HPDE6-E6E7 (cell line): ENCODE measurements around the gene SYPL1.

ENCODE experiments used
- DNase-seq: peaks from one replicate; pipeline ENCODE4 v3.0.0; 2011; ENCODE audit warnings: missing footprints; ENCODE audit errors: extremely low spot score

Gene SYPL1

DNA sequence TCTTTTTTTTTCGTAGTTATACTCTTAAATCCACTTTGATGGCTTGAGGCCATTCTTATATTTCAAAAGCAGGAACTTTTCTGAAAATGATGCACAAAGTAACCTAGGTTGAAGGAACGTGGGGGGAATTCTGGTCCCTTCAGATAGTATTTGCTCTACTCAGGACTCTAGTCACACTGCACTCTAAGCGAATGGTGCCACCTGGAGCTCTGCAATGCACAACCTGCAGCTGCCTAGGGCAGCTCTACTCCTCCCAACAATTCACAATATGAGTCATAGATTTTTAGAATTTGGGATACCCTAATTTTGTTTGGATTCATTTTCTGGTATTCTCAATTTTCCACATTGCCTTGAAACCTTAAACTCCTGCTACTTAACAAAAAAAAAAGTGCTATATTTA is 17.3 kb downstream of the SYPL1 start:
- DNase-seq = no peak

DNA sequence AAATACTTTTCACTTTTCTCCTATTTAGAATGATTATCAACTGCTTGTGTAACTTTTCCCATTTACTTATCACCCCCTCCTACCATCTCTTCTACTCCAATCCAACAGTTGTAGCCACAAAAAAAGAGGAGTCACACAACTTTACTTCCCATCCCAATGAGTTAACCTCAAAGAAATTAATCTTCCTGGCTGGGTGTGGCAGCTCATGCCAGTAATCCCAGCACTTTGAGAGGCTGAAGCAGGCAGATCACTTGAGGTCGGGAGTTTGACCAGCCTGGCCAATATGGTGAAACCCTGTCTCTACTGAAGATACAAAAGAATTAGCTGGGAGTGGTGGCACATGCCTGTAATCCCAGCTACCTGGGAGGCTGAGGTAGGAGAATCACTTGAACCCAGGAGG is 19.9 kb downstream of the SYPL1 start:
- no peak for DNase-seq

DNA sequence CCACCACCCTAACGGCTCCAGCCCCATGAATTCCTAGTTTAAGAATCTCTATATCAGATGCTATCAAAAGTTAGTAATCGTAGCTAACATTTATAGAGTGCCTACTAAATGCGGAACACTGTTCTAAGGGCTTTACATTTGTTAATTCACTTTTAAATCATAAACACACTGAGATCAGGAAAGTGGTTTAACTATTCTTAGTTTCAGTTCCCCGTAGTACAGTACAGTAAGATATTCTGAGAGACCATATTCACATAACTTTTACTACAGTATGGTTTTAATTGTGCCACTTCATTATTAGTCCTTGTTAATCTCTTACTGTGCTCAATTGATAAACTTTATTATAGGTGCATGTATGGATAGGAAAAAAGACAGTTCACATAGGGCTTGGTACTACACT is 22.5 kb downstream of the SYPL1 start:
- DNase-seq = no peak

DNA sequence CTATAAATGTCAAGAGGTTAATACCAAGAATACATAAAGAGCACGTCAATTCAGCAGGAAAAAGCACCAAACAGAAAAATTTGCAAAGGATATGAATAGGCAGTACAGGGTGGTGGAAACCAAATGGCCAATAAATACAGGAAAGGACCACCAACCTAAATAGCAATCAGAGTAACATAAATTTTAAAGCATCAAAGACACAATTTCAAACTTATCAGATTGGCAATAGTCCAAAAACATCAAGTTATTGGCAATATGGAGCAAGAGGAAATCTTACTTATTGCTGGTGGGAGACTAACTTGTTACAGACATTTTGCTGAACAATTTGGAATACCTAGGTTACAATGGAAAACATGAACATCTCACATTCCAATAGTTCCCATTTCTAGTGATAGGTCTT is 24.1 kb downstream of the SYPL1 start:
- DNase-seq = no peak

DNA sequence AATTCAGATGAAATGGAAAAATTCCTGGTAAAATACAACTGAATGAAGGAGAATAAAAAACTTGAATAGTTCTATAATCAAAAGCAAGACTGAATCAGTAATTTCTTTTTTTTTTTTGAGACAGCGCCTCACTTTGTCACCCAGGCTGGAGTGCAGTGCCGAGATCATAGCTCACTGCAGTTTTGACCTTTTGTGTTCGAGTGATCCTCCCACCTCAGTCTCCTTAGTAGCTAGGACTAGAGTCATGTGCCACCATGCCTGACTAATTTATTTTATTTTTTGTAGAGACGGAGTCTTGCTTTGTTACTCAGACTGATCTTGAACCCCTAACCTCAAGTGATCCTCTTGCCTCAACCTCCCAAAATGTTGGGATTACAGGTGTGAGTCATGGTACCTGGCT is 26.1 kb downstream of the SYPL1 start:
- no peak for DNase-seq

DNA sequence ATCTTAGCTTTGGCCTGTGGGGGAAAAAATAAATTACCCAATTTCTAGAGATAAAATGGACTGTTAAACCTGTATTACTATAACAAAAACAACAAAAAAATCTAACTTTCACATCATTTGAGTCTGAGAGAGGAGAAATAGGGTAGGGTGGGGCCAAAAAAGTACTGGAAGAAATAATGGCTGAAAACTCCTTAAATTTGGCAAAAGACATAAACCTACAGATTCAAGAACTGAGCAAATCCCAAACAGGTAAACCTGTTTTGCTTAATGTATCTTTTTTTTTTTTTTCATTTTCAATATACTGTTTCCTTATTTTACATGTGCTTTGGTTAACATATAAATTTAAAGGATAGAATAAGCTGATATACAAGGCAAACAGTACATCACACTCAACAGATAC is 27.1 kb downstream of the SYPL1 start:
- DNase-seq = no peak

DNA sequence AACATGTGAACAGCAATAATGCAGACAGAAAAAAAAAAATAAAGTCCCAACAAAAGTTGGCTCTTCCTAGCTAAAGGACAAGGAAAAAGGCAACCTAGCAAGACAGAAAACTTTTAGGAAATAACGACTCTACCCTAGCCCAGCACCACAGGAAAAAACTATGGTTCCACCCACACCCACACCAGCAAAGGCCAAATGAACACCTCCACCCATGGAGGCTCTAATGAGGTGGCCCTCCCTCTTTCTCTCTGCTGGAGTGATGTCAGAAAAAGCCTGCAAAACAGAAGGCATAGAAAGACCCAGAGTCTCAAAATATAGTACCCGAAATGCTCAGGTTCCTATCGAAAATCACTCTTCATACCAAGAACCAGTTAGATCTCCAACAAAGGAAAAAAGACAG is 28.4 kb downstream of the SYPL1 start:
- no peak for DNase-seq

DNA sequence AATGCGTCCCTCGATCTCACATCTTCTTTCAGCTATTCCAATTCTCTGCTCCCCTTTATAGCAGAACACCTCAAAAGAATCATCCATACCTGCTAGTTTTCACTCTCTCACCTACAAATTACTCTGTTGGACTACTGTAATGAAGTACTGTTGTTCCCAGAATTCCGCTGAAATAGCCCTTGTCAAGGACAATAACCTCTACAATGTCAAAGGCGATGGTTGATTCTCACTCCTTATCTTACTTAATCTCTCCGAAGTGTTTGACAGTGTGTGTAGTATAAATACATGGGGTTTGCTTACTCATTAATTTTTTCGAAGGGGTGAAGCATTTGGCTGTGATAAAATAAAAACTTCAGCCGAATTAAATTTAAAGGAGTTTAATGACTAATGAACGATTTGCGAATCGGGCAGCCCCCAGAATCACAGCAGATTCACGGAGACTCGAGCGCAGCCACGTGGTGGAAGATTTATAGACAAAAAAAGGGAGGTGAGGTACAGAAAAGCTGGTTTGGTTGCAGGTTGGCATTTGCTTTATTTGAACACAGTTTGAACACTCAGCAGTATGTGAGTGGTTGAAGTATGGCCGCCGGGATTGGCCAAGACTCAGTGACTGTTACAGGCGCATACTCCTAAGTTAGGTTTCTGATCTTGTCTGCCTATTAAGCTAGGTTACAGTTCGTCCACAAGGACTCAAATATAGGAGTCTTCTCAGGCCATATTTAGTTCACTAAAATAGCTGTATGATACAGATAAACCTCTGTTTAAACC is 29.8 kb downstream of the SYPL1 start:
- no peak for DNase-seq

DNA sequence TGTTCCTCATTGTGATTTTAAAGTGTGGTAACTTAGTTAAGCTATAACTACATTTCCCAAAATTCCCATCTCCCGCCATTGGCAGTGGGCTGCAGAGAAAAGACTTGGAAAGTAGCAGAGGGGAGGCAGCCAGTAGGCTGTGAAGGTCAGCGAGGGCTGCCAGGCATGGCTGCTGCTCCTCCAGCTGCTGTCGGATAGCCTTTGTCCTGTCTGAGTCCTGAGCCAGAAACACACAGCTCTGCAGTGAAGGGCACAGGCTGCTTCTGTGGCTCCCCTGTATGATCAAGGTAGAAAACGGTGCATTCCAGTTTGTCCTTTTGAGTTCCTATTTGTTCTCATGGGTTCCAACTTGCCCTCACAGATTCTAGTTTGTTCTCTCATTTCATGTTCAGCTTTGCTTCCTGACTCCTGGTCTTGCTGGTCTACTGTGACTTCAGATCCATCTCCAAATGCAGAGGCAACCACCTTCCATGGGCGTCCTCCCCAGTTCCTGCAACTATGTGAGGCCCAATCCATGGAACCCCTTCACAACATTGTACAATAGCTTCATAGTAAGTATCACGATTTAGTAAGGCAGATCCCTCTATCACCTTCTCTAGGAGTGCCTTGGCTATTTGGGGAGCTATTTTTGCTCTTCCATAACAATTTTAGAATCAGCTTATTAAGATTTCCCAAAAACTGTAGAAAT is 31.7 kb downstream of the SYPL1 start:
- no peak for DNase-seq

DNA sequence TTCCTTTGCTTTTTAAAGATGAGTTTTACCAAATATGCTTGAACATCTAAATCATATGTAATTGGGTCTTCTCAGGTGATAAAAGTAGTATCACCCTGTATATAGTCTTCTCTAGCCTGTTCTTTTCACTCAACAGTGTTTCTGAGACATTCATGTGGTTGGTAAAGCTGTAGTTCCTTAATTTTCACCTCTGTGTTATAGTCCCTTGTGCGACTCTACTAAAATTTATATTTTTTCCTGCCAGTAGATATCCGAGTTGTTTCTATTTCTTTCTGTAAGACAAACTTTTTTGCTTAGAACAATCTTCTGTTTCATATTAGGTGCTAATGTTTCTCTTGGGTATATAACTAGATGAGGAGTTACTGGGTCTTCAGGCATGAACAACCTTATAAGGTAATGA is 35.6 kb downstream of the SYPL1 start:
- DNase-seq = no peak

DNA sequence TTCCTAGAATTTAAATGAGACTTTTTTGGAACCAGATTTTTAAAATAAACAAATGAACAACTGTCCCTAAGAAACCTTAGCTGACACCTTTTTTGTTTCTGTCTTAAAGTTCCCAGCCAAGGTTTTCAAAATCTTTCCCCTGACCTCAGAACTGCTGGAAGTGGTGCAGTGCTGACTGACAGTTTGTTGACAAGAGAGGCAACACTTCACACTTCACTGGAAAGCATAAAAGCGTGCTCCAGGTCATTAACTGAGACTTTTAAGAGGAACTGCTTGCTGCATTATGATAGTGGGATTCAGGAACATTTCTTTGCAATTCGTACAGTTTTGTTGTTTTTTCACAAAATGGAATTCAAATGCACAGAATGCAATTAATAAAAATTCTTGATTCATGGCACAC is 36.2 kb downstream of the SYPL1 start:
- DNase-seq = no peak

DNA sequence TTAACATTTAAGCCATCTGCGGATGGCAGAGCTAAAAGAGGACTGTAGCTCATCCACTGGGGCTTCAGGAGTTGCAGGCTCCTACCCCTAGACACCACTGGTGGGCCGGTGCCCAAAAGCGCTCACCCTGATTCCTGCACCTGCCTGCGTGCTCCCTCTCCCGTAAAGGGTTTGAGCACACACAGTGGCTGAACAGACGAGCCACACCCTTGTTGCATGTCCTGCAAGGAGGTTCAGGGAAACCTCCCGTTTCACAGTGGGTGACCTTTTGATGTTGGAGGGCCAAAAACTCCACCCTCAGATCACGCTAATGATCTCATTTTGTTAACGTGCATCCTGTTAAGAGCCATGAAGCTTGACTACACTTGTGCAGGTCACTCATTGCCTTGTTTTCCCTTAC is 37.9 kb downstream of the SYPL1 start:
- no peak for DNase-seq

DNA sequence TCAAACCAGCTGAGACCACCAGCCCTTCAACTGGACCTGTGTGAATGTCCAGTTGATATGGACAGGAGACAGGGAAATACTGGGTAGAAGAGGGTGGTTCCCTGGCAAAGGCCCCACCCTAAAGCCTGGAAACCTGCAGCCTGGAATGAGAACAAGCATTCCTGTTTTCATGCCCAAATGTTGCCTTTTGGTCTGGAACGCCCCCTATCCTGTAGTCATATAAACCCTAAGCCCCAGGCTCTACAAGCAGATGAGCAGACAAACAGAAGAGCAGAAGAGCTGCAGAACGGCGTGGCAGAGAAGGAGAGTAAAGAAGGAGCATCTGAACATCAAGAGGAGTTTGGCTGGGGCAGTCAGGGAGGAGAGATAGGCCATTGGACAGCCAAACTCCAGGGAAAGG is 38.4 kb downstream of the SYPL1 start:
- DNase-seq = no peak

DNA sequence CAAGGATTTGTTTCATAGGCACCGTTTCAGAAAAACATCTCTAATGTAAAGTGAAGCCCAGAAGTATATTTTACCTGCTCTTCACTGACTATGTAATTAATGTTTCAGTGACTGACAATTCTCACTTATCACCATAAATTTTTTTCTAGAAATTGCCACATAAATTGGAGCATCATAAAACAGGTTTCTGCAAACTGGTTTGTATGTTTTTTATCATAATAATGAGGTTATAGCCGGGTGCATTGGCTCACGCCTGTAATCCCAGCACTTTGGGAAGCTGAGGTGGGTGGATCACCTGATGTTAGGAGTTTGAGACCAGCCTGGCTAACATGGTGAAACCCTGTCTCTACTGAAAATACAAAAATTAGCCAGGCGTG is 39.4 kb downstream of the SYPL1 start:
- no peak for DNase-seq

DNA sequence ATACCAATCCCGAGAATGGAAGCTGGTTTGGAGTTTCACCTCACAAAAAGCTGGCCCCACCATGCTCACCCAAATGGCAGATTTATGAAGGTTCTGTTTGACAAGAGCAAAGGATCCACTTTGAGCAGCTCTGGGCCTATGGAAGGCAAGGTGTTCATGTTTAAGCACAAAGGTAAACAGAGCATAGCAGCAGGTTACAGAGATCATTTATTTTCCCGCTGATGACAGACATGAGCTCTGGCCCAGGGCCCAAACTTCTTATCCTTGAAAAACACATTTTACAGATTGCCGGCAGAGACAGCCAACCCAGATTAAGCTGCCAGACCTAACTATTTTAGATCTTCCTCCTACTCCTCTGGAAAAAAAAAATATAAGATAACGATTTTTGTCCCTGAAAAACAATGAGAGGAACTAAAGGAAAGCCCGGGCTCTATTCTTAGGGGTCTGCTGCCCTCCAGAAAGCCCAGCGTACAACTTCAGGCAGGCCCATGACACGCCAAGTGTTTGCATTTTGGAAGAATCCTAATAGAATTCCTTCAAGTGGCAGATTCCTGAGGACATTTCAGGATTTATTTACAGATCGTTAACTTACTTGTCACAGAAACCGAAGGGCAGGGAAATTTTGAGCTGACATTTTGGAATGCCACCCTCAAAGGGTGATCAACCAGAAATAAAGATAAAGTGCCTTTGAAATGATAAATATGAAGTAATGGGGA is 40.0 kb downstream of the SYPL1 start:
- no peak for DNase-seq

DNA sequence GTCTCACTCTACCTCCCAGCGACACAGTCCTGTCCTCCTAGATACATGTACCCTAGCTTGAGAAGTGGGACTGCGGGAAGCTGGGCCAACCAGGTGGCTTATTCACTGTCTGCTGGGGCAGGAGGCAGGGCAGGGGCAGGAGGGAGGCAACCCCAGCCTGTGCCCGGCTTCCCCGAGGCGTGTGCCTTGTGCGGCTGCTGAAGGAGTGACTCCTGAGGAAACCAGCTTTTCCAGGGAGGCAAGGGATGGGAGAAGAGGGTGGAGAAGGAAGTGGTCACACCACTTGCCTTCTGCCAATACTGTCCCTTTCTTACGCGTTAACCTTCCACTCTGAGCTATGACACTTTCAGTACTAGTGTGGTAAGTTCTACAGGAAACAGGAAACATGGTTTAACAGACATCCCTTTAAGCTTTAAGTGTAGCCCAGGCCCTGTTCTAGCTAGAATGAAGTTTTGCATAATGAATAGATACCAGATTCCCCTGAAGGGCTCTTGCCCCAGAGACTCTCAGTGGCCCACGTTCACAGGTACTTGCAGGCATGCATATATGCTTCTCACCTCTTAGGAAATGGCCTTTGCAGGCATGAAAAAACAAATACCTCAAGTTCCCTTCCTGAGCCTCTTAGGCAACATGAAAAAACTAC is 40.6 kb downstream of the SYPL1 start:
- peak; percentile 52 for DNase-seq

DNA sequence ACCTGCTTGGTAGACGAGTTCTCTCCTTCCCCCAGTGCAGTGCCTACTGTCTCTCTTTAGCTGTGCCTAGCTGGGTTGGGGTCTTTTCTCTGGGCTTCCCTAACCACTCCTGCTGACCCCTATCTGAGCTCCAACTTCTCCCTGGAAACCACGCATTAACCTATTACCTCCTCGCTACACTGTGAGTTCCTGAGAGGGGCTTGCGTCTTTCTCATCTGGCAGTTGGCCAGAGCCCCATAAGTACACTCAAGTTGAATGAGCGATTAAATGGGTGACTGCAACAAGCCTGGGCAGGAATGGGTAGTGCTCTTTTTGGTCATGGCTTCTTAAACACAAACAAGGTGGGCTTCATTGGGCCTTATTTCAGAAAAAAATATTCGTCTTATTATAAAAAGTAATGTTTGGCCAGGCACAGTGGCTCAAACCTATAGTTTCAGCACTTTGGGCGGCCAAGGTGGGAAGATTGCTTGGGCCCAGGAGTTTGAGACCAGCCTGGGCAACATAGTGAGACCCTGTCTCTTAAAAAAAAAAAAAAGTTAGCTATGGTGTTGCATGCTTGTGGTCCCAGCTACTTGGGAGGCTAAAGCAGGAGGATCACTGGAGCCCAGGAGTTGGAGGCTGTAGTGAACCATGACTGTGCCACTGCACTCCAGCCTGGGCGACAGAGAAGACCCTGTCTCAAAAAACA is 41.4 kb downstream of the SYPL1 start:
- no peak for DNase-seq

DNA sequence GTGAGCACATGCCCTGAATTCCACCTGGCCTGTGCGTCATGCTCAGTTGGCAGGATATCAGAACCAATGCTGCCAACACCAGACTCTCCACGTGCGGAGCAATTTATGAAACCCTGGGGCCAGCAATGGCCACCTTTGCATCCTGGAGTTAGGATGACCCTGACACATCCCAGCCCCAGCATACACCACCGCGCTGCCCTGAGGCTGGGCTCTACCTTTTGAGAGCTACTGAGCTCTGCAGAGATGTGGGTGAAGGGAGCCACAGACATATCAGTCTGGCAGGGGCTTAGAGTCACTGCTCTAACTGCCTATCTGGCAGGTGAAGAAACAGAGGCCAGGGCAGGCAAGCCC is 41.9 kb downstream of the SYPL1 start:
- no peak for DNase-seq

DNA sequence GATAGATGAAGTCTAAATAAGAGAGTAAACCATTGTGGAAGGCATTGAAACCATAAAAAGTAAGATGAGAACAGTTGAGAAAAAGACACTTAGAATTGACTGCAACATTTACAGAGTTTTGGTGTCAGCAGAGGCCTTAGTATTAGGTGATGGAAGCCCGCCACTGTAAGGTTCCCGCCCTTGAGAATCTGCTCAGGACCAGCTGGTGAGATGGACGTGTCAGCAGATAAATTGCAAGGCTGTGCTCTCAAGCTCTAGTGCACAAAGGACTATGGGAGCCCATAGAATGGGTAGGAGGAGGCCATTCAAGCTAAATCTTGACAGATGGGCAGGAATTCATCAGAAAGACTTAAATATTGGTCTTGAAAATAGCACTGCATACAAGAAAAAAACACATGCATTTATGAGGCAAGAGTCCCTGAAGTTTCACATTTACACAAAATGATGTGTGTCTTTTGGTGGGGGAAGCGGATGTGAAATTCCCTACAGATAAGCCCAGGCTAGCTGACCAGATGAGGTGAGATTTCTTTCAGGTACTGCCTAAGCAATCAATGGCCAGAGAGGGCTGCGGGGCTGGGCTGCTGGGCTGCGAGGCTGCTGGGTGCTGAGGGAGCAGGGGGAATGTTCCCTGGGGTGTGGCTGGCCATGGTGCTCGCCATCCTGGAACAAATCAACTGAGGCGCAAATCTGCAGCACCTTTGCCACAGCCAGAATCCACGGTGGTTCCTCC is 42.5 kb downstream of the SYPL1 start:
- peak; percentile 49 for DNase-seq

DNA sequence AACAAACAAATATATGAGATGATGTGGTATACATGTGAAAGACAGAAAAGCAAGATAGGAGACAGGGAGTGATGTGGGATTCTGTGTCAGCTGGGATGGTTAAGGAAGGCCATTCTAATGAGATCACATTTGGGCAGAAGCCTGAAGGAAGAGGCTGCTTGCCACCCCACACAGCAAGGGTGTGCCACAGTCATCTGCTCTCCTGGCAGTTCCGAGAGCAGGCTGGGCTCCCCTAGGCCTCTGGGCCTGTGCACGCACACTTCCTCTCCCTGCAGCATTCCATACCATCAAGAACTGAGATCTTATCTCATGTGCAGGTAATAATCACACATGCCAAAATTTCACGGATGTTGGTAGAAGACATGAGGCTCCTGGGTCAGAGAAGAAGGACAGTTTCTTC is 43.1 kb downstream of the SYPL1 start:
- no peak for DNase-seq

DNA sequence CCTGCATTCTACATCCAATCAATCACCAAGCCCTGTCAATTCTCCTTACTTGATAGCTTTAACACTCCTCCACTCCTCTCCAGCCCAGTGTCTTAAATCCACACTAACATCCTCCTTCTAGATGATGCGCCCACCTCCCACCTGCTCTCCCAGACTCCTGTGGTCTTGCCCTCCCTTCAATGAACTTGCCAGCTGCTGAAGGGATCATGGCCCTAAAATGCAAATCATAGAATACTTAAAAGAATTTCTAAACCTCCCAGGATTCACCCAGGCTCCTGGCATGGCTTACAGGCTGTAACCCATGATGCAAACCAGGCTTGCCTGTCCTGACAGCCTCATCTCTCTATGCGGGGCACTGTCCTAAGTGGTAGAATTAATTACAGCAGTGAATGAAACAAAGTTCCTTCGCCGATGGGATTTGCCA is 43.6 kb downstream of the SYPL1 start:
- no peak for DNase-seq
